Activated CD4-positive, CD25-positive, alpha-beta regulatory T cell treated with anti-CD3 and anti-CD28 coated beads, Interleukin-2, amount 50 U/mL, for 24 hours (primary cell): Measurements from ENCODE around the gene GPR39.

Experiments used
- ATAC-seq, 2 donors: fragments of 150-1000 bp; cut with Tn5 transposase; one replicate each; pipeline ENCODE4 v1.10.0; 2021; ENCODE audit warnings: mild to moderate bottlenecking in 1 of 2, moderate library complexity in 1 of 2

The GPR39 gene

GRCh38 chr2:132415256-132415914 lies 1.2 kb upstream of the GPR39 start:
- ATAC-seq: no peak

GRCh38 chr2:132415915-132416722 lies 486 bp upstream of the GPR39 start:
- ATAC-seq: no peak

- ATAC-seq: no peak
These were observed 928 bp downstream of the GPR39 start for GRCh38 chr2:132417430-132418035.

GRCh38 chr2:132419235-132419634 lies 2.6 kb downstream of the GPR39 start:
- no peak for ATAC-seq

GRCh38 chr2:132419941-132420340 lies 3.3 kb downstream of the GPR39 start:
- no peak for ATAC-seq

GRCh38 chr2:132420816-132421805 lies 4.5 kb downstream of the GPR39 start:
- no peak for ATAC-seq

GRCh38 chr2:132422736-132423135 lies 6.1 kb downstream of the GPR39 start:
- ATAC-seq: no peak

- no peak for ATAC-seq
These were observed 8.0 kb downstream of the GPR39 start for GRCh38 chr2:132424526-132425121.

GRCh38 chr2:132426033-132426432 lies 9.4 kb downstream of the GPR39 start:
- no peak for ATAC-seq

GRCh38 chr2:132426656-132427055 lies 10.1 kb downstream of the GPR39 start:
- ATAC-seq: no peak

GRCh38 chr2:132429351-132429750 lies 12.7 kb downstream of the GPR39 start:
- no peak for ATAC-seq

- no peak for ATAC-seq
These were observed 13.5 kb downstream of the GPR39 start for GRCh38 chr2:132429941-132430573.

GRCh38 chr2:132430895-132431294 lies 14.3 kb downstream of the GPR39 start:
- ATAC-seq: no peak

GRCh38 chr2:132437852-132438669 lies 21.5 kb downstream of the GPR39 start:
- no peak for ATAC-seq

- ATAC-seq: peak in 1 of 2 donors; percentile 48
These were observed 22.1 kb downstream of the GPR39 start for GRCh38 chr2:132438691-132439090.

GRCh38 chr2:132439703-132440398 lies 23.2 kb downstream of the GPR39 start:
- ATAC-seq: no peak

GRCh38 chr2:132441051-132441450 lies 24.4 kb downstream of the GPR39 start:
- no peak for ATAC-seq

- no peak for ATAC-seq
These were observed 25.7 kb downstream of the GPR39 start for GRCh38 chr2:132442278-132442677.

GRCh38 chr2:132443106-132443505 lies 26.5 kb downstream of the GPR39 start:
- ATAC-seq: no peak

GRCh38 chr2:132446444-132446843 lies 29.8 kb downstream of the GPR39 start:
- ATAC-seq: no peak
